Measurements from ENCODE around the gene TRPM1.
A peak's percentile ranks its signal among the peaks of the same experiment; 100 is the strongest.
"Not testable (repeated sequence)": the region's sequence is repeated elsewhere in the genome, so short reads cannot be mapped to it uniquely, and the experiment has no call there.

Gene TRPM1

GRCh38 chr15:31091481-31091880 is 10.0 kb downstream of the TRPM1 start:
- peak; percentile 82 for DNase-seq (ENCODE audit: low read depth)
- no peak for TF ChIP-seq CTCF (conservative IDR thresholded peaks at IDR 0.05; ENCODE audit: low read depth, low read length)
- H3K4me3 ChIP-seq (ENCODE audit: low read depth, low read length): no peak overlapping the region

GRCh38 chr15:31090766-31091165 is 10.8 kb downstream of the TRPM1 start:
- no peak for TF ChIP-seq CTCF (conservative IDR thresholded peaks at IDR 0.05; ENCODE audit: low read depth, low read length)
- no peak for DNase-seq (ENCODE audit: low read depth)

GRCh38 chr15:31089368-31090047 is 12.0 kb downstream of the TRPM1 start:
- no peak for TF ChIP-seq CTCF (conservative IDR thresholded peaks at IDR 0.05; ENCODE audit: low read depth, low read length)
- peak; percentile 32 for DNase-seq (ENCODE audit: low read depth)
- H3K4me3 ChIP-seq (ENCODE audit: low read depth, low read length): no peak overlapping the region

More at GRCh38 chr15:31090766-31091165, 10.8 kb downstream of the TRPM1 start:
- no peak overlapping the region for H3K4me3 ChIP-seq (ENCODE audit: low read depth, low read length)

GRCh38 chr15:31088672-31089367 is 12.7 kb downstream of the TRPM1 start:
- no peak for DNase-seq (ENCODE audit: low read depth)
- no peak overlapping the region for H3K4me3 ChIP-seq (ENCODE audit: low read depth, low read length)
- no peak for TF ChIP-seq CTCF (conservative IDR thresholded peaks at IDR 0.05; ENCODE audit: low read depth, low read length)

GRCh38 chr15:31088041-31088440 is 13.5 kb downstream of the TRPM1 start:
- DNase-seq (ENCODE audit: low read depth); H3K4me3 ChIP-seq (ENCODE audit: low read depth, low read length): not testable (repeated sequence)

GRCh38 chr15:31086344-31086743 is 15.2 kb downstream of the TRPM1 start:
- DNase-seq (ENCODE audit: low read depth): no peak
- no peak overlapping the region for H3K4me3 ChIP-seq (ENCODE audit: low read depth, low read length)
- no peak for TF ChIP-seq CTCF (conservative IDR thresholded peaks at IDR 0.05; ENCODE audit: low read depth, low read length)

- no peak for TF ChIP-seq CTCF (conservative IDR thresholded peaks at IDR 0.05; ENCODE audit: low read depth, low read length)
- H3K4me3 ChIP-seq (ENCODE audit: low read depth, low read length): no peak overlapping the region
- DNase-seq (ENCODE audit: low read depth): no peak
Measured at GRCh38 chr15:31085359-31085758, 16.2 kb downstream of the TRPM1 start.

Measured in choroid plexus epithelial cell (primary cell).